Activated CD8-positive, alpha-beta T cell treated with anti-CD3 and anti-CD28 coated beads, Interleukin-2, amount 10 ng/mL, durations not matched to agents 7 days and 5 days (primary cell): ENCODE measurements around the gene NAXE. TPM values are rescaled to one million over a fixed set of nuclear protein-coding genes. Genes with fewer than 3 reads are reported as not detected.
"Not testable (repeated sequence)": the region's sequence is repeated elsewhere in the genome, so short reads cannot be mapped to it uniquely, and the experiment has no call there.

Experiments used
- ATAC-seq: fragments of 150-1000 bp; cut with Tn5 transposase; one replicate; pipeline ENCODE4 v1.10.0; 2021; ENCODE audit warnings: moderate library complexity
- CTCF ChIA-PET: fragments of 350-600 bp; sonication (Branson Sonifier 250); formaldehyde crosslinking; loops from one replicate; lab custom pipeline; 2021; ENCODE audit warnings: antibody characterized with exemption; lab: Charles Lee
- POLR2A ChIA-PET: fragments of 350-600 bp; sonication (Branson Sonifier 250); formaldehyde crosslinking; loops from one replicate; lab custom pipeline; 2021; ENCODE audit warnings: antibody characterized with exemption; lab: Charles Lee
- DNase-seq: peaks from one replicate; pipeline ENCODE4 v3.0.0-alpha.2; 2020
- H3K27ac Mint-ChIP-seq: one replicate; pipeline ENCODE4 v1.8.0; 2021; ENCODE audit warnings: mild to moderate bottlenecking, mixed read lengths
- H3K27me3 Mint-ChIP-seq: one replicate; pipeline ENCODE4 v1.8.0; 2021; ENCODE audit warnings: low read depth, mixed read lengths
- H3K36me3 Mint-ChIP-seq: one replicate; pipeline ENCODE4 v1.8.0; 2021; ENCODE audit warnings: low read depth, mixed read lengths
- H3K4me1 Mint-ChIP-seq: one replicate; pipeline ENCODE4 v1.8.0; 2021; ENCODE audit warnings: low read depth, mixed read lengths
- H3K4me3 Mint-ChIP-seq: one replicate; pipeline ENCODE4 v1.8.0; 2021; ENCODE audit warnings: mild to moderate bottlenecking, mixed read lengths
- H3K9me3 Mint-ChIP-seq: one replicate; pipeline ENCODE4 v1.8.0; 2022; ENCODE audit warnings: mixed read lengths; ENCODE audit not compliant: insufficient read depth
- total RNA-seq, 2 experiments: library from RNA; stranded (reverse); gene quantifications; one replicate each; pipeline ENCODE4 v1.2.3, GENCODE V29; 2021

The NAXE gene
- total RNA-seq, 2 experiments from 2014 or later = 54.3 to 60.3 TPM

- Mint-ChIP-seq H3K36me3 (peaks cover 24% of the 10 kb centered on the region), H3K27me3 (peaks cover 3% of the 10 kb centered on the region), H3K4me3 (peak overlapping the region; percentile 98), H3K4me1 (peaks cover 37% of the 10 kb centered on the region), H3K27ac (peak overlapping the region; percentile 96), H3K9me3 (no peaks in the 10 kb centered on the region)
- DNase-seq = no peak
- POLR2A ChIA-PET = interaction anchor here (0.6 to 3.2 kb wide), 8 partner anchors 10 to 121 kb away, joined by 3 to 12 read pairs (median 4); partner anchors contain the start of genes MEF2D and NAXE
- ATAC-seq = peak; percentile 2
- CTCF ChIA-PET = interaction anchor here (1.0 to 4.0 kb wide), 7 partner anchors 10 to 216 kb away, joined by 3 to 19 read pairs (median 6); partner anchors contain the start of genes MEF2D and NAXE
Measured at GRCh38 chr1:156601892-156602291, 10.3 kb downstream of the NAXE start.

- Mint-ChIP-seq H3K27ac (no peak overlapping the region), H3K27me3 (peaks cover 3% of the 10 kb centered on the region), H3K36me3 (peaks cover 19% of the 10 kb centered on the region), H3K9me3 (no peaks in the 10 kb centered on the region), H3K4me1 (peaks cover 40% of the 10 kb centered on the region), H3K4me3 (peak overlapping the region; percentile 16)
- DNase-seq = peak; percentile 37
- no peak for ATAC-seq
- ChIA-PET POLR2A (interaction anchor here (0.6 to 1.1 kb wide), 3 partner anchors 20 to 46 kb away, joined by 3 to 6 read pairs (median 4); no protein-coding TSS in a partner anchor), CTCF (interaction anchor here (0.6 to 4.0 kb wide), 5 partner anchors 9 to 217 kb away, joined by 3 to 21 read pairs (median 6); partner anchors contain the start of gene NAXE)
Measured at GRCh38 chr1:156602557-156602993, 11.0 kb downstream of the NAXE start.

DNA sequence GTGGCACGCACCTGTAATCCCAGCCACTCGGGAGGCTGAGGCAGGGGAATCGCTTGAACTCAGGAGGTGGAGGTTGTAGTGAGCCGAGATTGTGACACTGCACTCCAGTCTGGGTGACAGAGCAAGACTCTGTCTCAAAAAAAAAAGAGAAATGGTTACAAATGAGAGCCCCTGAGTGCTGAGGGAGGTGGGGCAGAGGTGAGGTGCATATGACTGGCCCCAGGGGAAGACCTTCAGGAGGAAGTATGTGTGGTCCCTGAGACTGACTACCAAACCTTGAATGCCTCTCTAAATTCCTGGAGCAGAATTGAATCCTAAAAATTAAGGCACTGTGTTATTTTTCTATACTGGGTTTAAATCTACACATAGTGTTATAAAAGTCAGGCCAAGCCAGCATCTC is 15.8 kb downstream of the NAXE start:
- DNase-seq, ATAC-seq, H3K9me3 Mint-ChIP-seq, POLR2A ChIA-PET, H3K27ac Mint-ChIP-seq, H3K36me3 Mint-ChIP-seq, H3K4me3 Mint-ChIP-seq: not testable (repeated sequence)
- peaks cover 20% of the 10 kb centered on the region for H3K4me1 Mint-ChIP-seq
- CTCF ChIA-PET = interaction anchor here (0.8 to 2.1 kb wide), 16 partner anchors 8 to 221 kb away, joined by 4 to 57 read pairs (median 10); partner anchors contain the start of gene NAXE
- peaks cover 10% of the 10 kb centered on the region for H3K27me3 Mint-ChIP-seq

DNA sequence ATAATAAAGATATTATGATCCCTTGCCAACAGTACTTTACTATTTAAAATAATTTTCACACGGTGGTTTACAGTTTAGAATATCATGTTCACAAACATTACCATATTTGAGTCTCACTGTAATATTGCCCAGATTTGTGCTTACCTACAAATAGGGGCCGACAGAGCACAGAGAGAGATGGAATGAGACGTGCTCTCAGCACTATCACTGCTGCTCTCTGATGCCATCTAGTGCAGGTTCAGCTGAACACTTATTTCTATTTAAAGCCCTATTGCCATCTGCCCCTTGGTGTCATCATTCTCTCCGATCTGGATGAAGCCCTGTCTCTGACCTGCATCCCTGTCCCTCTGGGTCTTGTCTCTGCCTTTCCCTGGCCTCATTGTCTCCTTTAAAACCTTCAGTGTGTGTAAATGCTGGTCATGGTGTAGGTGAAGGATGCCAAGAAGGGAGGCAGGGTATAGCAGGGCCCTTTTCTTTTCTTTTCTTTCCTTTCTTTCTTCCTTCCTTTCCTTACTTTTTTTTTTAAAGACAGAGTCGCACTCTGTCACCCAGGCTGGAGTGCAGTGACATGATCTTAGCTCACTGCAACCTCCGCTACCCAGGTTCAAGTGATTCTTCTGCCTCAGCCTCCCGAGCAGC is 16.6 kb downstream of the NAXE start:
- Mint-ChIP-seq H3K9me3 (no peaks in the 10 kb centered on the region), H3K36me3 (no peaks in the 10 kb centered on the region), H3K27me3 (peaks cover 16% of the 10 kb centered on the region), H3K4me1 (peaks cover 15% of the 10 kb centered on the region), H3K27ac (no peak overlapping the region), H3K4me3 (no peak overlapping the region)
- CTCF ChIA-PET = interaction anchor here (0.8 to 2.1 kb wide), 40 partner anchors 9 to 230 kb away, joined by 3 to 57 read pairs (median 6); partner anchors contain the start of genes HAPLN2, IQGAP3, MEF2D and NAXE
- ATAC-seq (peak; percentile 96), DNase-seq (peak; percentile 83)
- POLR2A ChIA-PET = interaction anchor here (0.6 to 0.9 kb wide), 3 partner anchors 10 to 223 kb away, joined by 4 to 6 read pairs (median 4); no protein-coding TSS in a partner anchor

- ChIA-PET CTCF (interaction anchor here (0.8 to 2.1 kb wide), 36 partner anchors 8 to 230 kb away, joined by 3 to 57 read pairs (median 6); partner anchors contain the start of genes HAPLN2, IQGAP3, MEF2D and NAXE), POLR2A (interaction anchor here (0.9 kb wide), 1 partner anchor 224 kb away, joined by 4 read pairs; no protein-coding TSS in a partner anchor)
- H3K4me3 Mint-ChIP-seq = no peak overlapping the region
Measured at GRCh38 chr1:156608981-156609380, 17.4 kb downstream of the NAXE start.

DNA sequence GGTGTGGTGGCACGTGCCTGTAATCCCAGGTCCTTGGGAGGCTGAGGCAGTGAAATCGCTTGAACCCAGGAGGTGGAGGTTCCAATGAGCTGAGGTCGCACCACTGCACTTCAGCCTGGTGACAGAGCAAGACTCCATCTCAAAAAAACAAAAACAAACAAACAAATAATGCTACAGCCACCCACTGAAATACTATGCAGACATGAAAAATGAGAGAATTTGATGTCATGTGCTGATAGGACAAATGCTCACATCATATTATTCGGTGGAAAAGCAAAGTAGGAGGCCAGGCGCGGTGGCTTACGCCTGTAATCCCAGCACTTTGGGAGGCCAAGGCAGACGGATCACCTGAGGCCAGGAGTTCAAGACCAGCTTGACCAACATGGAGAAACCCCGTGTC is 18.5 kb downstream of the NAXE start:
- Mint-ChIP-seq H3K27me3 (peaks cover 24% of the 10 kb centered on the region), H3K4me1 (peaks cover 15% of the 10 kb centered on the region)
- DNase-seq, H3K4me3 Mint-ChIP-seq, H3K36me3 Mint-ChIP-seq, ATAC-seq, H3K9me3 Mint-ChIP-seq, H3K27ac Mint-ChIP-seq: not testable (repeated sequence)
- POLR2A ChIA-PET = interaction anchor here (0.5 kb wide), 1 partner anchor 227 kb away, joined by 3 read pairs; no protein-coding TSS in a partner anchor
- CTCF ChIA-PET = interaction anchor here (0.7 to 5.6 kb wide), 4 partner anchors 28 to 225 kb away, joined by 3 to 38 read pairs (median 10); no protein-coding TSS in a partner anchor

More at GRCh38 chr1:156608981-156609380, 17.4 kb downstream of the NAXE start:
- Mint-ChIP-seq H3K27me3 (peaks cover 18% of the 10 kb centered on the region), H3K36me3 (no peaks in the 10 kb centered on the region), H3K27ac (no peak overlapping the region), H3K9me3 (no peaks in the 10 kb centered on the region), H3K4me1 (peaks cover 15% of the 10 kb centered on the region)
- peak; percentile 83 for ATAC-seq
- DNase-seq = peak; percentile 79

DNA sequence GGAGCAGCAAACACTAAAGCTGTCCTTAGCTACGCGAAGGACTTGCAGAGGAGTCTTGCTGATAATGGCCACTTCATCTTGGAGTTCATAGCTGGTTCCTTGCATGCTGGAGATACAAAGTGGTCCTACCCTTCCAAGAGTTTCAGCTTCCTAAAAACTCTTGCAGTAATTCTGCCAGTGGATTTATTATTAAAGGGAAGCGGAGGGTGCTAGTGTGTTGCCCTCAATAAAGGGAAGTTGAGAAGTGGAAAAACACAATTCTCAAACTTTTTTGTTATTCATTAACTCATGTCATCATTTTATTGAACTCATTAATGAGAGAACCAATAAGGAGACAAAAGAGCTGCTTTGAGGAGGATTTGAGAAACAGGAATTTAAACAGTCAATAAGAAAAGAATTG is 21.1 kb downstream of the NAXE start:
- no peak for DNase-seq
- H3K27ac Mint-ChIP-seq = no peak overlapping the region
- no peaks in the 10 kb centered on the region for H3K36me3 Mint-ChIP-seq
- H3K27me3 Mint-ChIP-seq = peaks cover 35% of the 10 kb centered on the region
- H3K9me3 Mint-ChIP-seq = no peaks in the 10 kb centered on the region
- POLR2A ChIA-PET = no interaction called here
- no peak for ATAC-seq
- no peak overlapping the region for H3K4me3 Mint-ChIP-seq
- peaks cover 11% of the 10 kb centered on the region for H3K4me1 Mint-ChIP-seq
- CTCF ChIA-PET = interaction anchor here (0.7 to 5.6 kb wide), 14 partner anchors 10 to 227 kb away, joined by 3 to 38 read pairs (median 6); no protein-coding TSS in a partner anchor

DNA sequence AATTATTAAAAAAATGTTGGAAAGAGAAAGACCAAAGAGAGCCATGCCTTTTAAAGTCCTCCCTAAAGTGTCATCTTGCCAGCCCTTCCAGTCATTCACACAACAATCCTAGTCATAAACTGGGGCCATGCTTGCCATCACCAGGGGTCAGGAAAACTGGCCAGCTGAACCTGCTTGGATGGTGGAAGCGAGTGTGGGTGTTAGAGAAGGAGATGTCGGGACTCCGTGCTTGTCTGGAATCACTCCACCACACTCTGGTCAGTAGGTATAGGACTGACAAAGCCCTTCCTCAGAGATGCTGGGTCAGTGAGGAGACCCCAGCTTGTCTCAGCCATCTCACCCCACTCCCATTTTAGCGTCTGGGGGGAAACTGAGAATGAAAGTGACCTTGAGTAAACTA is 24.4 kb downstream of the NAXE start:
- H3K9me3 Mint-ChIP-seq = no peaks in the 10 kb centered on the region
- CTCF ChIA-PET = no interaction called here
- H3K4me3 Mint-ChIP-seq = no peak overlapping the region

GRCh38 chr1:156616463-156616862 is 24.9 kb downstream of the NAXE start:
- ChIA-PET POLR2A (interaction anchor here (0.6 kb wide), 1 partner anchor 148 kb away, joined by 3 read pairs; no protein-coding TSS in a partner anchor), CTCF (interaction anchor here (1.1 to 2.0 kb wide), 3 partner anchors 8 to 231 kb away, joined by 4 to 8 read pairs (median 5); no protein-coding TSS in a partner anchor)
- H3K27me3 Mint-ChIP-seq = peaks cover 60% of the 10 kb centered on the region
- no peaks in the 10 kb centered on the region for H3K9me3 Mint-ChIP-seq
- H3K36me3 Mint-ChIP-seq = no peaks in the 10 kb centered on the region
- peaks cover 5% of the 10 kb centered on the region for H3K4me1 Mint-ChIP-seq
- DNase-seq (no peak), ATAC-seq (no peak)
- H3K27ac Mint-ChIP-seq = no peak overlapping the region
- no peak overlapping the region for H3K4me3 Mint-ChIP-seq

More for the DNA sequence above, 24.4 kb downstream of the NAXE start:
- no peaks in the 10 kb centered on the region for H3K36me3 Mint-ChIP-seq
- H3K4me1 Mint-ChIP-seq = peaks cover 5% of the 10 kb centered on the region
- ATAC-seq (no peak), DNase-seq (no peak)
- no peak overlapping the region for H3K27ac Mint-ChIP-seq
- POLR2A ChIA-PET = no interaction called here
- H3K27me3 Mint-ChIP-seq = peaks cover 58% of the 10 kb centered on the region

GRCh38 chr1:156618853-156619581 is 27.4 kb downstream of the NAXE start, which contains the start of gene HAPLN2:
HAPLN2 (plus strand) TSS chr1:156619415; CDS start chr1:156623491, 4,076 bp downstream.
- ChIA-PET CTCF (interaction anchor here (0.7 to 3.0 kb wide), 12 partner anchors 8 to 233 kb away, joined by 3 to 19 read pairs (median 6); partner anchors contain the start of gene CRABP2), POLR2A (no interaction called here)
- ATAC-seq (no peak), DNase-seq (peak; percentile 37)
- Mint-ChIP-seq H3K4me1 (peaks cover 5% of the 10 kb centered on the region), H3K4me3 (no peak within 1 kb of the TSS), H3K27ac (no peak within 1 kb of the TSS), H3K36me3 (no peaks in the 10 kb centered on the region), H3K9me3 (no peaks in the 10 kb centered on the region), H3K27me3 (peaks cover 58% of the 10 kb centered on the region)

DNA sequence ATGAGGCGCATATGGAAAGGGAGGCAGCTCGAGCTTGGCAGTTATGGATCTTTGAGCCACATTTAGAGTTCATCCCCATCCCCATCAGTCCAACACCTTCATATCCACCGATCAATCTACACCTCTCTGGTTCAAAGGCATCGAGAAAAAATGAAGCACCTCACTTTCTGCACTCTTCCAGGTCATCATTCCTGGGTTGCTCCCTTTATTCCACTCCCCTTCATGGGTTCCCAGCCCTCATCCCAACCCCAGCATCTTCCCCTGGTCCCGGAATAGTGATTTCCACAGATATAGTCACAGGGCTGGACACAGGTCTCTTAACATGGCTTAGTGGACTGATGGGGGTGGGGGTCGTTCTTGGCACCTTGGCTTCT is 28.0 kb downstream of the NAXE start:
- CTCF ChIA-PET = interaction anchor here (0.7 to 3.0 kb wide), 13 partner anchors 8 to 234 kb away, joined by 3 to 19 read pairs (median 8); partner anchors contain the start of gene CRABP2
- H3K36me3 Mint-ChIP-seq = no peaks in the 10 kb centered on the region
- H3K27me3 Mint-ChIP-seq = peaks cover 58% of the 10 kb centered on the region
- POLR2A ChIA-PET = no interaction called here
- no peak for DNase-seq
- no peak overlapping the region for H3K4me3 Mint-ChIP-seq
- H3K27ac Mint-ChIP-seq = no peak overlapping the region
- no peaks in the 10 kb centered on the region for H3K9me3 Mint-ChIP-seq
- ATAC-seq = no peak
- peaks cover 8% of the 10 kb centered on the region for H3K4me1 Mint-ChIP-seq
